ENCODE measurements around the gene OR4K5. TPM values are rescaled to one million over a fixed set of nuclear protein-coding genes. Genes with fewer than 3 reads are reported as not detected.
"Not testable (repeated sequence)": the region's sequence is repeated elsewhere in the genome, so short reads cannot be mapped to it uniquely, and the experiment has no call there.

Gene OR4K5
- total and polyA plus RNA-seq, 2 of the 13 experiments (the other 11 are each of a cell fraction or from before 2014, with no cell fraction given) = not detected

DNA sequence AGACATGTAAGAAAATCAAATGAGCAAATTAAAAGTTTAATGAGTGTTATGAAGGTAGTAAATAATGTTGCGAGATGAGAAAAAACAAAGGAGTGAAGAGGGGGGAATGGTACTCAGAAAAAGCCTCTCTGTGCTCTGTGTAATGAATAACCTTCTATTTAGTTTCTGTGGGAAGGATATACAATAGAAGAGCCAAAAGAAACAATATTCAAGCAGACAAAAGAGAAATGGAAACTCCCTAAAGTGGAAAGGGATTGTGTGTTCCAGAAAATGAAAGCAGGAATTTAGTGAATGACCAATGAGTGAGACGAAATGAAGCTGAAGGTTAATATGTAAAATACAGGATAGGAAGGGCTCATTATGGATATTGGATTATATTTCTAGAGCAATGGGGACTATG lies 28.8 kb downstream of the OR4K5 start (continued):
- TF ChIP-seq, protein P1, sequence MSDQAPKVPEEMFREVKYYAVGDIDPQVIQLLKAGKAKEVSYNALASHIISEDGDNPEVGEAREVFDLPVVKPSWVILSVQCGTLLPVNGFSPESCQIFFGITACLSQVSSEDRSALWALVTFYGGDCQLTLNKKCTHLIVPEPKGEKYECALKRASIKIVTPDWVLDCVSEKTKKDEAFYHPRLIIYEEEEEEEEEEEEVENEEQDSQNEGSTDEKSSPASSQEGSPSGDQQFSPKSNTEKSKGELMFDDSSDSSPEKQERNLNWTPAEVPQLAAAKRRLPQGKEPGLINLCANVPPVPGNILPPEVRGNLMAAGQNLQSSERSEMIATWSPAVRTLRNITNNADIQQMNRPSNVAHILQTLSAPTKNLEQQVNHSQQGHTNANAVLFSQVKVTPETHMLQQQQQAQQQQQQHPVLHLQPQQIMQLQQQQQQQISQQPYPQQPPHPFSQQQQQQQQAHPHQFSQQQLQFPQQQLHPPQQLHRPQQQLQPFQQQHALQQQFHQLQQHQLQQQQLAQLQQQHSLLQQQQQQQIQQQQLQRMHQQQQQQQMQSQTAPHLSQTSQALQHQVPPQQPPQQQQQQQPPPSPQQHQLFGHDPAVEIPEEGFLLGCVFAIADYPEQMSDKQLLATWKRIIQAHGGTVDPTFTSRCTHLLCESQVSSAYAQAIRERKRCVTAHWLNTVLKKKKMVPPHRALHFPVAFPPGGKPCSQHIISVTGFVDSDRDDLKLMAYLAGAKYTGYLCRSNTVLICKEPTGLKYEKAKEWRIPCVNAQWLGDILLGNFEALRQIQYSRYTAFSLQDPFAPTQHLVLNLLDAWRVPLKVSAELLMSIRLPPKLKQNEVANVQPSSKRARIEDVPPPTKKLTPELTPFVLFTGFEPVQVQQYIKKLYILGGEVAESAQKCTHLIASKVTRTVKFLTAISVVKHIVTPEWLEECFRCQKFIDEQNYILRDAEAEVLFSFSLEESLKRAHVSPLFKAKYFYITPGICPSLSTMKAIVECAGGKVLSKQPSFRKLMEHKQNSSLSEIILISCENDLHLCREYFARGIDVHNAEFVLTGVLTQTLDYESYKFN (CRISPR knock-in tag; conservative IDR thresholded peaks at IDR 0.05) = no peak

DNA sequence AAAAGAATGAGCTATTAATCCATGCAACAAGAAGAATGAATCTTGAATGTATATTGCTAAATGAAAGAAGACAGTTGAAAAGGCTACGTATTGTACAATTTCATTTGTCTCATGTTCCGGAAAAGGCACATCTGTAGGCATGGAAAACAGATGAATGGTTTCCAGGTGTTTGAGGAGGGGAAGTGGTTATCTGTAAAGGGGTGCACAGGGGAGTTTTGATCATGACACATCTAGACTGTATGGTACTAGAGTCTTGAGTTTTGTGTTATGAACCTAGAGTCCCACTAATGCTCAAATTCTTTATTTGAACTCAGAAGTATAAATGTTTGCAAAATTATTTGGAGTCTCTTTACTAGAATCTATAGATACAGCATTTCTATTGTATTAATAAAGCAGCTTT lies 49.3 kb downstream of the OR4K5 start:
- not testable (repeated sequence) for ATAC-seq; BruUV-seq (replicated peaks)
- WGBS (ENCODE audit: low lambda C conversion rate) = 6% methylated on average over 2 of the region's 2 CpGs

More for the DNA sequence above, 49.3 kb downstream of the OR4K5 start:
- H3K36me3 ChIP-seq (replicated peaks in 1 of 2; ENCODE audit: control insufficient read depth in 1 of 2, insufficient read depth in 2 of 2, low read length in 2 of 2); H4K20me1 ChIP-seq (ENCODE audit: insufficient read depth, low read length); DNase-seq (ENCODE audit: low spot score); H3K4me3 ChIP-seq (replicated peaks in 1 of 3; ENCODE audit: insufficient read depth in 1 of 3, low read depth in 2 of 3, low read length in 3 of 3); H3K79me2 ChIP-seq (ENCODE audit: insufficient read depth, low read length); H3K9ac ChIP-seq (ENCODE audit: insufficient read depth, low read depth, low read length); POLR2A ChIA-PET; H3K27me3 ChIP-seq (ENCODE audit: control insufficient read depth in 1 of 2, insufficient read depth in 2 of 2, low read length in 2 of 2); H3K27ac ChIP-seq (ENCODE audit: extremely low read length, insufficient read depth, low read length); H3K4me2 ChIP-seq (ENCODE audit: low read depth, low read length); intact Hi-C loops (cut with micrococcal nuclease; ENCODE audit: unreplicated experiment); H3K9me3 ChIP-seq (ENCODE audit: low read length); FAIRE-seq; in situ Hi-C loops (cut with HindIII; ENCODE audit: extremely low pct_ligation_motif_present, low pct_unique_long_range_greater_than_20kb); H3K4me1 ChIP-seq (ENCODE audit: insufficient read depth, low read length); CTCF ChIA-PET (ENCODE audit: low intra/inter-chr PET ratio, low total read pairs); H2AFZ ChIP-seq (ENCODE audit: low read length): not testable (repeated sequence)

Other genes starting within 250 kb of the OR4K5 start
- gene OR11H2, start 206.7 kb upstream of the OR4K5 start, total RNA-seq (2016; rRNA removed; fragmentation: Illumina TruSeq; extraction: Trizol) = not detected in 2 replicates
- not detected in 2 replicates for gene OR11H2, start 206.7 kb upstream of the OR4K5 start, polyA plus RNA-seq (2011; rRNA removed)
- gene OR4Q3, start 177.0 kb upstream of the OR4K5 start, total RNA-seq (2016; rRNA removed; fragmentation: Illumina TruSeq; extraction: Trizol) = not detected in 2 replicates
- gene OR4Q3, start 177.0 kb upstream of the OR4K5 start, polyA plus RNA-seq (2011; rRNA removed) = not detected in 2 replicates
- not detected in 2 replicates for gene OR4M1, start 147.1 kb upstream of the OR4K5 start, total RNA-seq (2016; rRNA removed; fragmentation: Illumina TruSeq; extraction: Trizol)
- gene OR4M1, start 147.1 kb upstream of the OR4K5 start, polyA plus RNA-seq (2011; rRNA removed) = not detected in 2 replicates
- not detected in 2 replicates for gene OR4N2, start 116.8 kb upstream of the OR4K5 start, total RNA-seq (2016; rRNA removed; fragmentation: Illumina TruSeq; extraction: Trizol)
- not detected in 2 replicates for gene OR4N2, start 116.8 kb upstream of the OR4K5 start, polyA plus RNA-seq (2011; rRNA removed)
- gene OR4K2, start 45.5 kb upstream of the OR4K5 start, total RNA-seq (2016; rRNA removed; fragmentation: Illumina TruSeq; extraction: Trizol) = not detected in 2 replicates
- not detected in 2 replicates for gene OR4K2, start 45.5 kb upstream of the OR4K5 start, polyA plus RNA-seq (2011; rRNA removed)
- not detected in 2 replicates for gene OR4K1, start 10.3 kb downstream of the OR4K5 start, total RNA-seq (2016; rRNA removed; fragmentation: Illumina TruSeq; extraction: Trizol)
- not detected in 2 replicates for gene OR4K1, start 10.3 kb downstream of the OR4K5 start, polyA plus RNA-seq (2011; rRNA removed)
- gene OR4K15, start 55.0 kb downstream of the OR4K5 start, total RNA-seq (2016; rRNA removed; fragmentation: Illumina TruSeq; extraction: Trizol) = not detected in 2 replicates
- gene OR4K15, start 55.0 kb downstream of the OR4K5 start, polyA plus RNA-seq (2011; rRNA removed) = not detected in 2 replicates
- not detected in 2 replicates for gene OR4Q2, start 81.6 kb downstream of the OR4K5 start, total RNA-seq (2016; rRNA removed; fragmentation: Illumina TruSeq; extraction: Trizol)
- gene OR4Q2, start 81.6 kb downstream of the OR4K5 start, polyA plus RNA-seq (2011; rRNA removed) = not detected in 2 replicates
- not detected in 2 replicates for gene OR4K14, start 98.7 kb downstream of the OR4K5 start, total RNA-seq (2016; rRNA removed; fragmentation: Illumina TruSeq; extraction: Trizol)
- not detected in 2 replicates for gene OR4K14, start 98.7 kb downstream of the OR4K5 start, polyA plus RNA-seq (2011; rRNA removed)
- not detected in 2 replicates for gene OR4K13, start 115.4 kb downstream of the OR4K5 start, total RNA-seq (2016; rRNA removed; fragmentation: Illumina TruSeq; extraction: Trizol)
- not detected in 2 replicates for gene OR4K13, start 115.4 kb downstream of the OR4K5 start, polyA plus RNA-seq (2011; rRNA removed)
- not detected in 2 replicates for gene OR4L1, start 139.4 kb downstream of the OR4K5 start, total RNA-seq (2016; rRNA removed; fragmentation: Illumina TruSeq; extraction: Trizol)
- gene OR4L1, start 139.4 kb downstream of the OR4K5 start, polyA plus RNA-seq (2011; rRNA removed) = not detected in 2 replicates
- not detected in 2 replicates for gene OR4K17, start 190.1 kb downstream of the OR4K5 start, total RNA-seq (2016; rRNA removed; fragmentation: Illumina TruSeq; extraction: Trizol)
- not detected in 2 replicates for gene OR4K17, start 190.1 kb downstream of the OR4K5 start, polyA plus RNA-seq (2011; rRNA removed)
- gene OR4N5, start 218.2 kb downstream of the OR4K5 start, total RNA-seq (2016; rRNA removed; fragmentation: Illumina TruSeq; extraction: Trizol) = not detected in 2 replicates
- gene OR4N5, start 218.2 kb downstream of the OR4K5 start, polyA plus RNA-seq (2011; rRNA removed) = not detected in 2 replicates

Measured in HepG2 (cell line).